ENCODE measurements around the gene MUSK.
"Not testable (repeated sequence)": the region's sequence is repeated elsewhere in the genome, so short reads cannot be mapped to it uniquely, and the experiment has no call there.

MUSK gene

DNA sequence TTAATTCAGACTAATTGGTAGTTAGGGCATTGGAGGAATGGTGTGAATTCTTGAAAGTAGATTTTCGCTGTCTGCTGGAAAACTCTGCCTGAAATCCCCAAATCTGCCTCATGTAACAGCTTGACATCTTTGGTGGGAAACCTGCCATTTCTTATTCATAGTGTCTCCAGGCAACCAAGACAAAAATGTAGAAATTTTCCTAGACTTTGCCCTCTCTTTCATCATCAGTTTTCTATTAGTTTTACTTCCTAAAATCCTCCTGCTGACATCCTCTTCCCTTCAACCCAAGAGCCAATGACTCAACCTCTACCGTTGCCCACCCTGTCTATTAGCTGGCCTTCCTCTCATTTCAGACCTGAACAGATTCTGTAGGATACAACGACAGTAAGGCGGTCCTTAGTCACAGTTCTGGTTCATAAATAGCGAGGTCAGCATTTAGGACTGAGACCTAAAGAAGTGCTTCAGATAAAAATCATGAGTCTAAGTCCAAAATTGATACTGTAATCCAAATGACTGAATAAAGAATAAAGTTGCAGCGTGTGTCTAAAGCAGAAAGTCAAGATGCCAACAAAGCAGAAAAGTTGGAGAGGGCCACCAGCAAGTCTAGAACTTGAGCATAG lies 133.9 kb downstream of the MUSK start:
- Mint-ChIP-seq H3K4me1 (no peaks in the 10 kb centered on the region), H3K36me3 (no peaks in the 10 kb centered on the region), H3K9me3 (peaks cover 8% of the 10 kb centered on the region), H3K4me3 (no peak overlapping the region), H3K27ac (no peak overlapping the region)
- DNase-seq (ENCODE audit: low spot score in 2 of 2): no peak
- no peak for ATAC-seq

DNA sequence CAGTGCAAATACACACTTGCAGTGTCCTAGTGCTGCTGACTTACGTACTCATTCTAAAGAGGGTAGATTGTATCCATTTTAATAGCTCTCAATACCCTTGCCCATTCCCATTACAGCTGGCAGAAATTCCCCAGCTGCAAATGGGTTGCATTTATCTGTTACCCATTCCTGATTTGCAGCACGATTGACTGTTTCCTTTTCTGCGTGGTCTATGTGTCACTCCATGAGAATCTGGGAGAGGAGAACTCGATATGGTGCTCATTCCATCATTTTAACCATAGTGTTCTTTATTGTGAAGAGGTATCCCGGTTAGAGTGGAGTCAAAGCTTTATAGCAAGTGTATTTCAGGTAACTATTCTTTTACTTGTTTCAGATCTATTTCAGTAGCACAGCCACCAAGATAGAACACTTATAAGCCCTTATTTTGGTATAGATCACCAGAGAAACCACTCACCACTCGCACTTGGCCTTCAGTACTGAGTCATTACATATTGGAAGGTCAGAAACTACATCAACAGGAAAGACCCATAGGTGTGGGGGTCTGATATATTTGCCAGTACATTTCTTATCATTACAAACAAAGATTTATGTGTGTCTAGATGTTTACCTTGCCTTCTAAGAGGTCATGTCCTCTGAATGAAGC lies 139.5 kb downstream of the MUSK start:
- Mint-ChIP-seq H3K9me3 (peaks cover 16% of the 10 kb centered on the region), H3K27ac (no peak overlapping the region), H3K4me1 (no peaks in the 10 kb centered on the region), H3K36me3 (no peaks in the 10 kb centered on the region), H3K4me3 (no peak overlapping the region)
- no peak for DNase-seq (ENCODE audit: low spot score in 2 of 2)
- ATAC-seq: no peak

DNA sequence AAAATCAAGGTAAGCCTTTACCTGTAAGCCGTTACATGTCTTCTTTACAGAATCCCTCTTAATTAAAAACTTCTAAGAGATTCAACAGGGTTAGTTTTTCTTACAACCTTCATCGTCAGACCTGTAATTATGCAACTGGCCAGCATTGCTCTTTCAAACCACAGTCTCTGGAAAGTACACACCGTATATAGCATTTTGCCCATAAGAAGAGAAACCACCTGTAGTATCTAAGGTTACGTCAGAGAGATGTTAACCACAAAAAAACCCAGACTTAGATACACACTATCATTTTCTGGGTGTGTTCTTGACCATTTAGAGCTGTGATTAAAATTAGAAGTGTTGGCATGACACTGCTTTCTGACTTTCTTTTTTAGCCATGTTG lies 140.0 kb downstream of the MUSK start:
- H3K4me3 Mint-ChIP-seq: no peak overlapping the region
- peak; percentile 67 for ATAC-seq

DNA sequence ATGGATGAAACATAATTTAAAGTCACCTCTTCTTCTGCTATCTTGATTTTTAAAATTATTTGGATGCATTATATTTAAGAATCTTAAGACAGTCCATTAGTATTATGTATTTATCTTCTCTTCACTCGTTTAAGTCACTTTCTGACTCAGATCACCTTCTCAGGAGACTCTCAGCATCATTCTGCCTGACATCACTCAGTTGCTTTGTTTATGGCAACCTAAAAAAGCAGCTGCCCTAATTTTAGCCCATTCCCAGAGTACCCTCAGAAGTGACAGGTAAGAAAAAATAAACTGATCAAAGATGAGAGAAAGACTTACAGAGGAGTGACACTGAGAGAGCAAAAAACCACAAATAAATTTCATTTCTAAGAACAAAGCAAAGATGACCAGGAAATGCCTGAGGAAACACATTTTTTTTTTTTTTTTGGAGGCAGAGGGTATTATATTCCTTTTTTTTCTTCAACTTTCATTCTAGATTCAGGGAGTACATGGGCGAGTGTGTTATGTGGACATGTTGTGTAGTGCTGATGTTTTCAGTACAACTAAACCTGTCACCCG lies 140.5 kb downstream of the MUSK start:
- H3K4me3 Mint-ChIP-seq: no peak overlapping the region
- H3K9me3 Mint-ChIP-seq: peaks cover 22% of the 10 kb centered on the region
- H3K36me3 Mint-ChIP-seq: no peaks in the 10 kb centered on the region
- no peak for DNase-seq (ENCODE audit: low spot score in 2 of 2)
- no peak overlapping the region for H3K27ac Mint-ChIP-seq
- no peak for ATAC-seq
- no peaks in the 10 kb centered on the region for H3K4me1 Mint-ChIP-seq

More for the DNA sequence above, 140.0 kb downstream of the MUSK start:
- H3K9me3 Mint-ChIP-seq: peaks cover 17% of the 10 kb centered on the region
- no peak for DNase-seq (ENCODE audit: low spot score in 2 of 2)
- H3K27ac Mint-ChIP-seq: no peak overlapping the region
- no peaks in the 10 kb centered on the region for H3K36me3 Mint-ChIP-seq
- no peaks in the 10 kb centered on the region for H3K4me1 Mint-ChIP-seq

DNA sequence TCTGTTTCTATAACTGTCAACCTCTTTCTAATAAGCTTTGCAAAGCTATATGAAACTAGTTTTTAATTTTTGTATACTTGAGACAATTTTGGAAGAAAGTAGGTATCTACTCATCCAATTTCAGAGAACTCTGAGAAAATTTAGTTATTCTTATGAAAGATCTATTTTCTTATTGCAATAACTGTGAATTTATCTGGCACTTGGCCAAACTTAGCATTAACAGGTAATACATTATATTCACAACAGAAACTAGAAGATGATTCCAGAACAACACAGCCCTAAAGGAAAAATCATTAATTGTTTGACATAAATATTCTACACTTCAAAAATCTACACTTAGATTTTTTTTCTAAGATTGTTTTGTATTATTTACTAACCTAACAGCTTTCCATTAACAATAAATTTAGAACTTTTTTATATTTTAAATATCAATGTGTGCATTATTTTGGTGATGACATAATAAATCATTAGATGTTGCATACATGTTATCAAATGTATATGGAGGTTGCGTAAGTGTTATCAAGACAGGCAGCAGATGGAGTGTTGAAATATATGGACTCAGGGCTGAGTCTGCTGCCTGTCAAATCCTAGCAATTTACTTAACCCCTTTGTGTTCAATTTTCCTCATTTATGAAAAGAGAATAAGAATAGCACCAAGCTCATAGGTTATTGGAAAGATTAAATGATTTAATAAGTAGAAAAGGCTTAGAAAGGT lies 141.8 kb downstream of the MUSK start:
- DNase-seq (ENCODE audit: low spot score in 2 of 2) (no peak), ATAC-seq (no peak)
- peaks cover 22% of the 10 kb centered on the region for H3K9me3 Mint-ChIP-seq
- H3K4me1 Mint-ChIP-seq: no peaks in the 10 kb centered on the region
- no peaks in the 10 kb centered on the region for H3K36me3 Mint-ChIP-seq
- no peak overlapping the region for H3K4me3 Mint-ChIP-seq
- no peak overlapping the region for H3K27ac Mint-ChIP-seq

DNA sequence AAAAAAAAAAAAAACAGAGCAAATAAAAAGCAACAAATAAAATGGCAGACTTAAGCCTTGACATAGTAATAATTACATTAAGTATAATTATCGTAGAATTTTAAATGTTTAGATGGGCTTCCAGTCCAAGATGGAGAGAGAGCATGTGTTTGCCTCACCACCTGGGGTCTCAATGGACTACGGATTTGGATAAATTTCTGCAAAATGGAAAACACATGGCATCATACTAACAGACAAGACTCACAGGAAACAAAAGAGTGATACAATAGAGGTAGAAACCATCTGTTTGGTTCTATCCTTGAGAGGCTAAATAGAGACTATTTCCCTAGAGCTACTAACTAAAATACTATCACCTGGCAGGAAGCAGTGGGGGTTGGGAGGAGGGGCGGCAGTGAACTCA lies 144.3 kb downstream of the MUSK start:
- H3K4me3 Mint-ChIP-seq: no peak overlapping the region
- H3K4me1 Mint-ChIP-seq: no peaks in the 10 kb centered on the region
- DNase-seq (ENCODE audit: low spot score in 2 of 2) (no peak), ATAC-seq (no peak)
- no peak overlapping the region for H3K27ac Mint-ChIP-seq
- H3K9me3 Mint-ChIP-seq: peaks cover 14% of the 10 kb centered on the region
- H3K36me3 Mint-ChIP-seq: no peaks in the 10 kb centered on the region

DNA sequence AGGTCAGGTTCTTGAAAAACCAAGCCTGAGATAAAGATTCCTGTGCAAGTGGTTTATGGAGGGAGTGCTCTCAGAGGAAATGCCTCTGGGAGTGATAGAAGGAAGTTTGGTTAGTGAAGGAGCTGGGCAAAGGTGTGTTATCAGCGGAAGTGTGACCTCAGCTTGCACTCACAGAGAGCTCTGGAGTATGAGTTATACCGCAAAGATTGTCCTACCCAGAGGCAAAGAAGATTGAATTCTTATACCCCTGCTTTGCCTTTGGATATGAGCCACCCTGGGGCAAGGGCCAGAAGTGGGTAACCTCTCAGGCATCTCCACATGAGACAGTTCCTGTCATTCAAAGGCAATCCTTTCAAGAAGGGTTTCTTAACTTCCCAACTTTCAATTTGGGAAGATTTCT lies 145.6 kb downstream of the MUSK start:
- no peak for DNase-seq (ENCODE audit: low spot score in 2 of 2)
- Mint-ChIP-seq H3K36me3 (no peaks in the 10 kb centered on the region), H3K4me1 (no peaks in the 10 kb centered on the region), H3K4me3 (no peak overlapping the region), H3K27ac (no peak overlapping the region), H3K9me3 (peaks cover 11% of the 10 kb centered on the region)
- ATAC-seq: no peak

DNA sequence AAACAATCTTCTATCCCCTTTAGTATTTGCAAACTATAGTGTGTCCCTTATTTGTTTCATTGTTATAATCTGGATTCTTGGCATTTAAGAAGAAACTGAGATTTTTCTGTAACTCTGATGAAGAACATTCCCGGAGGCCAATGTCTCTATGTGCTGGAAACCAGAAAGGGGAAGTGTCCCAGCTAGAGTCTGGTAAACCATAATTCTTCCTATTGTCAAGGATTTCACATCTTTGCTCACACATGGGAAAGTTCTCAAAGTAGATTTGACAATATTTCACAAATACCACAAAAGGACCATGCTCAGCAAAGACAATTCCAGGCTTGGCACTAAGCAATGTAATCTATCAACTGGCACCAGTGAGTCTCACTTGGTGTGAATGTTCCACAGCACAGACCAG lies 146.8 kb downstream of the MUSK start:
- Mint-ChIP-seq H3K27ac (no peak overlapping the region), H3K9me3 (peaks cover 8% of the 10 kb centered on the region), H3K36me3 (no peaks in the 10 kb centered on the region), H3K4me3 (no peak overlapping the region), H3K4me1 (no peaks in the 10 kb centered on the region)
- no peak for DNase-seq (ENCODE audit: low spot score in 2 of 2)
- no peak for ATAC-seq

DNA sequence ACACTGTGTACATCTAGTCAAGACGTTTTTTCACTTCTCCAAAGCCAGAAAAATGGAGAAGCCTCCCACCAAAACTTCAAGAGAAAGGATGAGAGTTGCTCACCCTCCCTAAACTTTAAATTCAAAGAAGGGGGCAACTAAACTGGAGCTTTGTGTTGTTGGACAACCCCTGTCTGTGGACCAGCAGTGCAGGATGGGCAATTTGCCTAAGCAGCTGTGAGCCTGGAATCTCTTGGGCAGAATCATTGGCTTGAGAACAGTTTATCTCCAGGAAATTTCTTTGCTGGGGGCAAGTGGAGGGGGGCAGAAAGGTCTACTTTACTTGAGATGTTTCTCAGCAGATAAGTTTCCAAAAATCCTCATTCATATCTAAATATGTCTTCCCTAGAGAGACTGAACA lies 151.8 kb downstream of the MUSK start:
- H3K4me1 Mint-ChIP-seq: no peaks in the 10 kb centered on the region
- DNase-seq (ENCODE audit: low spot score in 2 of 2): no peak
- peaks cover 13% of the 10 kb centered on the region for H3K9me3 Mint-ChIP-seq
- H3K27ac Mint-ChIP-seq: no peak overlapping the region
- no peaks in the 10 kb centered on the region for H3K36me3 Mint-ChIP-seq
- no peak overlapping the region for H3K4me3 Mint-ChIP-seq
- ATAC-seq: no peak

DNA sequence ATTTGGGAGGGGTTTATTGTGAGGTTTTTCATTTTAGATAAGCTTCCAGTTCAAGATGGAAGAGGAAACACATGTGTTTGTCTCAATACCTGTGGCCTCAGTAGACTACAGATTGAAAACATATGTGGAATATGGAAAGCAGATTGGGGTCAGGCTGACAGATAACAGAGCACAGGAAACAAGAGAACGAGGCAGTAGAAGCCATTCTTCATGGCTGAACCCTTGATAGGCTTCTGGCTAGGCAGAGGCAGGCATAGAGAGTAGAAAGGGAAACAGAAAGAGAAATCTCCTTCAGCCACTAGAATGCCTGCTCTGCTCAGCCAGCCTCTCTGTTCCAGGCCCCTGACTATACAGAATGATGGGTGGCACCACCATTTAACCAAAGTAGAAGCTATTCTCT lies 152.5 kb downstream of the MUSK start:
- no peak for ATAC-seq
- H3K4me3 Mint-ChIP-seq: no peak overlapping the region

DNA sequence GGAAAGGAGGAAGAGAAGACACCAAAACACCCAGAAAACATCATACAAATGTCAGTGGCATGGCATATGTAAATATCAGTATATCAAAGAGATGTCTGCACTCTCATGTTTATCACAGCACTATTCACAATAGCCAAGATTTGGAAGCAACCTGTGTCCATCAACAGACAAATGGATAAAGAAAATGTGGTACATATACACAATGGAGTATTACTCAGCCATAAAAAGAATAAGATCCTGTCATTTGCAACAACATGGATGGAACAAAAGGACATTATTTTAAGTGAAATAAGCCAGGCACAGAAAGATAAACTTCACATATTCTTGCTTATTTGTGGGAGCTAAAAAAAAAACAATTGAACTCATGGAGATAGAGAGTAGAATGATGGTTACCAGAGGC lies 156.5 kb downstream of the MUSK start:
- ATAC-seq; H3K36me3 Mint-ChIP-seq; H3K27ac Mint-ChIP-seq; H3K4me1 Mint-ChIP-seq; DNase-seq (ENCODE audit: low spot score in 2 of 2); H3K4me3 Mint-ChIP-seq: not testable (repeated sequence)
- H3K9me3 Mint-ChIP-seq: peaks cover 15% of the 10 kb centered on the region

More for the DNA sequence above, 152.5 kb downstream of the MUSK start:
- peaks cover 13% of the 10 kb centered on the region for H3K9me3 Mint-ChIP-seq
- no peak for DNase-seq (ENCODE audit: low spot score in 2 of 2)
- H3K36me3 Mint-ChIP-seq: no peaks in the 10 kb centered on the region
- no peak overlapping the region for H3K27ac Mint-ChIP-seq
- no peaks in the 10 kb centered on the region for H3K4me1 Mint-ChIP-seq

DNA sequence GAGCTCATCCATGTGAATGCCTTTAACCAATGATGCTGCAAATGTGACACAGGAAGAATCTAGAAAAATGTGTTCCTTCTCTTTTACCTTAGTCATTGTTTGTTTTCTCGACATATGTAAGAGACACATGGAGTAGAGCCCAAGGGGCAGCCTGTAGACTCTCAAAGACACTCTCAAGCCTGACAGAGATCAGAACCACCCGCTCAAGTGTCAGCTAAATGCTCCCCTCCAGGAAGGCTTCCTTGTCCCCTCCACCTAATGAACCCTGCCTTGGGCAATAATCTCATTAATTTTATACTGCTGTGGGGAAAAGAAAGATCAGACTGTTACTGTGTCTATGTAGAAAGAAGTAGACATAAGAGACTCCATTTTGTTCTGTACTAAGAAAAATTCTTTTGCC lies 157.4 kb downstream of the MUSK start:
- no peaks in the 10 kb centered on the region for H3K4me1 Mint-ChIP-seq

DNA sequence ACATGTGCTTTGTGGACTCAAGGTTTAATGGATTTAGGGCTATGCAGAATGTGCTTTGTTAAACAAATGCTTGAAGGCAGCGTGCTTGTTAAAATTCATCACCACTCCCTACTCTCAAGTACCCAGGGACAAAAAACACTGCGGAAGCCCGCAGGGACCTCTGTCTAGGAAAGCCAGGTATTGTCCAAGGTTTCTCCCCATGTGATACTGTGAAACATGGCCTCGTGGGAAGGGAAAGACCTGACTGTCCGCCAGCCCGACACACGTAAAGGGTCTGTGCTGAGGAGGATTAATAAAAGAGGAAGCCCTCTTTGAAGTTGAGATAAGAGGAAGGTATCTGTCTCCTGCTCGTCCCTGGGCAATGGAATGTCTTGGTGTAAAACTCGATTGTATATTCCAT lies 157.8 kb downstream of the MUSK start:
- H3K36me3 Mint-ChIP-seq; H3K4me3 Mint-ChIP-seq; H3K27ac Mint-ChIP-seq; DNase-seq (ENCODE audit: low spot score in 2 of 2); H3K4me1 Mint-ChIP-seq; ATAC-seq: not testable (repeated sequence)
- H3K9me3 Mint-ChIP-seq: peaks cover 15% of the 10 kb centered on the region

More for the DNA sequence above, 157.4 kb downstream of the MUSK start:
- ATAC-seq (no peak), DNase-seq (ENCODE audit: low spot score in 2 of 2) (no peak)
- Mint-ChIP-seq H3K9me3 (peaks cover 15% of the 10 kb centered on the region), H3K4me3 (no peak overlapping the region), H3K27ac (no peak overlapping the region), H3K36me3 (no peaks in the 10 kb centered on the region)

DNA sequence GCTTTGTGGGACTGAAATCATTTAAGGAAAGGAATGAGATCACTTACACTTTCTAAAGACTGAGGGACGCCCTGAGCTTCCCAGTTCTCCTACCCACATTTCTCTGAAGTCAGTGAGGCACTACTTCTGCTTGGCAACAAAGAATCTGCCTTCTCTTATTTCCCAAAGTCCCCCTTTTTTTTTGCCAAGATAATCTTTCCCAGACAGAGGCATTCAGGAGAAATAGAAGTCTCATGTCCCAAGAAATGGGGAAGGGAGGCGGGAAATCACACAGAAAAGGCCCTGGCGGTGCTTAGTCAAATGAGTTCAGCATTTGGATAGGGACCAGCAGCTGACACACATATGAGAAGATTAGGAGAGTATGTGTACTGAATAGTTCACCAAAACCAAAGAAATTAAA lies 159.7 kb downstream of the MUSK start:
- H3K4me3 Mint-ChIP-seq: no peak overlapping the region
- DNase-seq (ENCODE audit: low spot score in 2 of 2) (no peak), ATAC-seq (no peak)
- no peaks in the 10 kb centered on the region for H3K4me1 Mint-ChIP-seq
- no peak overlapping the region for H3K27ac Mint-ChIP-seq
- H3K9me3 Mint-ChIP-seq: peaks cover 12% of the 10 kb centered on the region
- H3K36me3 Mint-ChIP-seq: no peaks in the 10 kb centered on the region

DNA sequence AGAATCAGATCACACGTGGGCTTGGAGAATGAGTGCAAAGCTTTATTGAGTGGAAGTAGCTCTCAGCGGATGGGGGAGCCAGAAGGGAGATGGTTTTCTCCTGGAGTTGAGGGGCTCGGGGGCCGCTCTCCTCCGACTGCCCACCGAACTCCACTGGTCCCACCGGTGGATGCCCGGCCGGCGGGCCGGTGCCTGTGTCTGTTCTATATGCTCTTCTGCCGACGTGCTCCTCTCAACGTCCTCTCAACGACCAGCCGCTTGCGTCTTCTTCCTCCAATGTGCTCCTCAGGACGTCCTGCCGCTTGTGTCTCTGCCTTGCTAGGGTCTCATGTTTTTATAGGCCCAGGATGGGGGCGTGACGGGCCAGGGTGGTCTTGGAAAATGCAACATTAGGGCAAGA lies 161.9 kb downstream of the MUSK start:
- H3K4me3 Mint-ChIP-seq: no peak overlapping the region
- no peaks in the 10 kb centered on the region for H3K36me3 Mint-ChIP-seq
- ATAC-seq: no peak
- no peaks in the 10 kb centered on the region for H3K4me1 Mint-ChIP-seq
- no peak for DNase-seq (ENCODE audit: low spot score in 2 of 2)
- H3K27ac Mint-ChIP-seq: no peak overlapping the region
- H3K9me3 Mint-ChIP-seq: peaks cover 3% of the 10 kb centered on the region

DNA sequence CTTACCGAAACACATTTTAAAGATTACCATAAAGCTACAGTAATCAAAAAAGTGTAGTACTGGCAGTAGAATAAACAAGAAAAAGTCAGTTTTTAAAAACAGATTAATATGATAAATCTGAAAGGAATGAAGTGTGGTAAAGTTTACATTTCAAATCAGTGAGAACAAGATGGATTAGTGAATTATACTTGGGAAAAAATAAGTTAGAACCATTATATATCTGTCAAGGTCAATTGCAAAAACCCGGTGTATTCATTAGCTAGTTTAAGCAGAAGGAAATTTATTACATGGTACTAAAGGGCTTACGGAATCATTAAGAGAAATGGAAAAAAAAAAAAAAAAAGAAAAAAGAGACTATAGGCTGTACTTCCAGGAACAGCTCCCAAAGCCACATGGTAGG lies 164.3 kb downstream of the MUSK start:
- Mint-ChIP-seq H3K27ac (no peak overlapping the region), H3K9me3 (no peaks in the 10 kb centered on the region), H3K4me3 (no peak overlapping the region), H3K4me1 (no peaks in the 10 kb centered on the region), H3K36me3 (no peaks in the 10 kb centered on the region)
- ATAC-seq (no peak), DNase-seq (ENCODE audit: low spot score in 2 of 2) (no peak)
